GM19193 (cell line): Measurements from ENCODE around the gene HIVEP3.

Source experiments
- POLR2A ChIP-seq: IDR thresholded peaks from 4 replicates; pipeline ENCODE4 v1.6.1; 2011; ENCODE audit not compliant: insufficient read depth, insufficient read length; ENCODE audit errors: extremely low read depth

The HIVEP3 gene

DNA sequence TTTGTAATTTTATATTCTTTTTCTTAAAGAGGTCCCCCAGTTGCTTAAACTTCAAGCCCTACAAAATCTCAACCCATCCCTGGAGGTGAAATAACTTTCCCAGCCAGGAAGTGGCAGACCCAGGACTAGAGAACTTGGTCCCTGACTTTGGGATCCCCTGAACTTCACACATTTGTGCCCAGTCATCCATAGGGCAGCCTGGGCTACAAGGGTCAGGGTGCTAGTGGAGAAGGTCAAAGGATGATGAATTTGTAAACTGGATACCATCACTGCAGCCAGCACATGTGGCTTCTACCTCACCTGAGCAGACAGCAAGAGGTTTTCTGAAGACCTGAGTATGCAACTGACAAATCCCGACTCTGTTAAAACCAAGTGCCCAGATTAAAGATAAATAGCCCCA is 31.4 kb downstream of the HIVEP3 start:
- TF ChIP-seq POLR2A: no peak

DNA sequence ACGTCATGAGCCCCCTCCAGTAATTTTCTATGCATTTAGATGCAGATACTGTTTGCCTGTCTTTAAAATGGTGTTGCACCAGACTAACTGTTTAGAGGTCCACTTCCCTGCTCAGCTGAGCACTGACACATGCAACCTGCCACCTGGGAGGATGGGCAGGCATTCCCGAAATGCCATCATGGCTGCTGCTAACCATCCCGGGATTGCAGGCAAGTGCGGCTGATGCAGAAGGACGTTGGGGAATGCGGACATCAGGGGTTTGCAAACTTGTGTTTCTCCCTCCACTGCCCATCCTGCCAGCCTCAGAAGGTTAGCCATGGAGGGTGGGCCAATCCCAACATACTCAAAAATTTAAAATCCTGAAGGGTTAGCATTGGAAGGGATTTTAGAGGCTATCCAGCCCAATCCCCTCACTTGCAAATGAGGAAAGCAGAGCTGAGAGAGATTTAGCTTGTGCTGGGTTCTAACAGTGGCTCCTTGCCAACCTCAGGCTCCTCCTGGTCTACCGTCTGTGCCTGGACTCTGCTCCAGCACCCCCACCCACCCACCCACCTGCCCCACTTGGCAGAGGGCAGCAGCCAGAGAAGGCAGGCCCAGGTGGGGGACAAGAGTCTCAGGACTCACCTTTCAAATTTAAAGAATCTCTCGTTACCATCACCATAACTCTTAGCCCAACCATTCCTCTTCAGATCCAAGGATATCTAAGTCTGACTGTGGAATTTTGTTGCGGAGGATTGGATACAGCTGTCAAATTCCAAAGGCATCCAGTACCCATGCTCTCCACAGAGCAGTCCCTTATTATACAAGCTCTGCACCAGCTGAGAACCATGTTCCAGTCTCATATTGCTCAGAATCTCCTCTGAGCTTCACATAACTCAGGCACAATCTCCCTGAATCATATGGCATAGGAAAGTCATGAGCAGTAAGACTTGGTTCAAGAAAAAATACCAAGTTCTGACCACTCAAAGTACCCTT is 34.2 kb downstream of the HIVEP3 start:
- no peak for TF ChIP-seq POLR2A

DNA sequence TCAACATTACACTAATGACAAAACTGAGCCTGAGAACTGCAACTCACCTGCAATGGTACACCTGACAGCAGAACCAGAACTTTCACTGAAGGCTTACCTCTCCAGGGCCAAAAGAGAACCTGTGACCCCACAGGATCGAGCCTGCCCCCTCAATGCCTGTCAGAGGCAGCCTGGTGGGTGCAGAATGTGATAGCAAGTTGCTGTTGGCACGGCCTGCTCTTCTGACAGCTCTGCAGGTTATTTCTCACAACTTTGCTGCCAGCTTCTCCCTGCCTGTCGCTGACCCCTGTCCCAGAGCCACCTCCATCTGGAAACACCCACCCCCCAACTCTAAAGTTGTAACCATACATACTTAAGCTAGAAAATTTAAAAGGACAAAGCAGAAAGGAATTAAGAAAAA is 35.2 kb downstream of the HIVEP3 start:
- no peak for TF ChIP-seq POLR2A

DNA sequence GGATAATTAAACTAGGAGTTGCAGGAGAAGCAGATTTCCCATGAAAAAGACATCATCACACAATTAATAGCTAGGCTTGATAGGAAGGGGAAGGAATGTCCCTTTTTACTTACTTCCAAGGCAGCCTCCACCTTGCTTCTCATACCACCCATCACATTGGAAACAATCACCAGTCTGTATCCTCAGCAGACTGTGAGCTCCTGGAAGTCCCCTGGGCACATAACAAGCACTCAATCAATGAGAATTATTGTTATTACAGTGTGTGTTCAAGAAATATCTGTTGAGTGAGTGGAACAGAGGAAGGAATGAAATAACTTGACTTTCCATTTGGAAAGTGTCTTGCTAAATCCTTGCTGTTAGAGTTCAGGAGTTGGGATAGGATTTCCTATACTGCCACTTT is 36.2 kb downstream of the HIVEP3 start:
- no peak for TF ChIP-seq POLR2A

DNA sequence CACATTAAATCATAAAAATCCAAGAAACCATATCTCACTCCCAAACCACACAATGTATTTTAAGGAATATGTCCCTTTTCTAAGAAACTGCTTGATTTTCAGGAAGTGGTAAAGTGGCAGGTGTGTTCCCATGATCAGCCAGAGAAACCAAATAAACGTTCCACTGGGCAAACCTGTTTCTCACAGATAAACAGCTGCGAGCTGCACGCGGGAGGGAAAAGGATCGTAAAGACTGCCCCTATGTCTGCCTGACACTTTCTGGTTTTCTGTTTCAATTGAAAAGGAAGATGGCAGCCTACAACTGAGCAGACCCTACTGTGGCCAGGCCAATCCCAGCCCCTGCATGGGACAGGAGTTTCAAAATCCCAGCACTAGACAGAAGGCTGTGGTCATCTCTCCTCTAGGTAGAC is 36.6 kb downstream of the HIVEP3 start:
- TF ChIP-seq POLR2A: no peak

DNA sequence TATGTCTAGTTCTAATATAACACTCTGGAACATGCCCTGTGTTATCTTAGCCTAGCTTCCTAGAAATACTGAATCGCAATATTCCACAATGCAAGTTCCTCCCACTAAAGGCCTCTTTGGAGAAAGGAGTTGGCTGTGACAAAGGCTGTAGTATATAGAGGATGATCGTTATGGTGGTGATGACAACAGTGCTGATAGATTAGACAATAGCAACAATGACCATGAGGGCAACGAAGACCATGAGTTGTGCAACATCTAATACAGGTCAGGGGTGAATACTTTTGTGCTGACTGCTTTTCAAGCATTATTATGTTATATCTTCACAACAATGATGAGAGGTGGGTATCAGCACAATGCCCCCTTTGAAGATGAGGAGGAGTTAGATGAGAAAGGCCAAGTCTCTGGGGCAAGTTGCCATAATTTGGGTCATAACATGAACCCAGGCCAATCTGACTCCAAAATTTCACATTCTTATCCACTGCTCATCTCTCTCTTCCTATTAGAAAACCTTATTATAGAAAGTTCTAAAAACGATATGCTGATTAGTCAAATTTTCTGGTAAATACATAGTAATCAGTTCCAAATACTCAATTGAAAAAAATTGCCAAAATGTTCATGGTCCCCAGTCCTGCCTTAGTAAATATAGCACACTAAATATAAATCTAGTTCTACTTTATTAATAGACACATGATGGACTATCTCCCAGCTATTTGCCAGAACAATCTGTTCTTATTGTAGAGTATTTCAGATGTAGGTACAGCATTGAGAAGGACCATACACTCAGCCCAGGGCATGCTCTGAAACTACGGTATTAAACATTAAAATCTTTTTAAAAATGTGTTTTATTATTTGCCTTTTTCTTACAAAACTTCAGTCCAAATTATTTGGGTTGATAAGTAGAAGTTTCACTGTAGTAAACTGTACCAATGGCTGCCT is 37.5 kb downstream of the HIVEP3 start:
- no peak for TF ChIP-seq POLR2A

DNA sequence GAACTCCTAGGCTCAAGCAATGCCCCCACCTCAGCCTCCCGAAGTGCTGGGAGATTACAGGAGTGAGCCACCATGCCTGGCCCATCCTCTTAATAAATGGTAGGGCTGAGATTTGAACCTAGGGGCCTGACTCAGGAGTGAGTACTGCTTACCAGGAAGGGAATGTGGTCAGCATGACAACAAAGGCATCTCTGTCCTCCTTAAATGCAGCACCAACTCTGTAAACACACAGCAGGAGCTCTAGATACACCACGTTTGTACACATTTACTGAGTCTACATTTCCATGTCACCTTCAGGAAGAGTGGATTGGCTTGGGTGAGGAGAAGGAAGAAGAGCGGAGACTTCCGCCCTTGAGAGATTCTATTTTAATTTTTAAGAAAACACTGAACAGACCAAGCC is 38.5 kb downstream of the HIVEP3 start:
- TF ChIP-seq POLR2A: no peak

DNA sequence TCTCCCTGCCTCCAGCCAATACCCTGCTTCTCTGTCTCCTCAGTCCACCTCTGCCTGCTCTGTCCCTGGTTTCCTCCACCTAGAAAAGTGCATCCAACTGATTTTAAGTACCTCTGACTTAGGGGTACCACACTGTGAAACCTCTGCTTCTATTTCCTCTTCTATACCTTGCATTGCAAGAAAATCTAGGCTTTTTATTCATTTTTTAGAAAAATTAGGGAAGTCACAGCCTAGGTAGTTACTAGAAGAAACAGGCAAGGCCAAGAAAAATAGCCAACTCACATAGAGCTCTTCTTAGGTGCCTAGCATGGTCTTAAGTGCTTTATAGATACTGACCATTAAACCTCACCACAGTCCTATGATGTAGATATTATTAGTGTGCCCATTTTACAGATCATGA is 39.1 kb downstream of the HIVEP3 start:
- TF ChIP-seq POLR2A: no peak

DNA sequence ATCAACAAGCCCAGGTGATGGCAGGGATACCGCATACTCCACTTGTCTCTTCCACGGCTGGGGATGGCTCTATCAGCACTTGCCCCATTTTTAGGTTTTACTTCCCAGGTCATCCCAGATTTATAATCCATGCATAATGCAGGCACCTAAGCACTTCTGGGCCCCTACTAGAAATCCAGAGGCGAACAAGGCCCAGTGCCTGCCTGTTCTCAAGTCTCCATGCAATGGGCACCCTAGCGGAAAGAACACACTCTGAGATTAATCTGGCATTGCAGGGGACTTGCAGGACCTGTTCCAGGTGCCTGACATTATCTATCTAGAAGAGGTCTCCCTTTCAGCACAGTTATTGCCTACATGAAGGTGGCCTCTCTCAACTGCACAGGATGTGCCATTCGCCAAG is 39.8 kb downstream of the HIVEP3 start:
- no peak for TF ChIP-seq POLR2A

DNA sequence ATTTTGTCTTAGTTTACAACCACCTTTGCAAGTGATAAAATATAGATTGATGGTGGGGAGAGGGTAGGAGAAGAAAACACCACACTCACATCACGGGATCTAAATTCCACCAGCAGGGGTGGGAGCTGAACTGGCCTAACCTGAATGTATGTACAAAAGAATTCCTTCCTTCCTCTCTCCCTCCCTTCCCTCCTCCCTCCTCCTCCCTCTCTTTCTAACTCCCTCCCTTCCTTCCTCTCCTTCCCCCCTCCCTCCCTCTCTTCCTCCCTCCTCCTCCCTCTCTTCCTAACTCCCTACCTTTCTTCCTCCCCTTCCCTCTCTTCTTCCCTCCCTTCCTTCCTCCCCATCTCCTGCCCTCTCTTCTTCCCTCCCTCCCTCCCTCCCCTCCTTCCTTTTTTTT is 40.2 kb downstream of the HIVEP3 start:
- TF ChIP-seq POLR2A: no peak

DNA sequence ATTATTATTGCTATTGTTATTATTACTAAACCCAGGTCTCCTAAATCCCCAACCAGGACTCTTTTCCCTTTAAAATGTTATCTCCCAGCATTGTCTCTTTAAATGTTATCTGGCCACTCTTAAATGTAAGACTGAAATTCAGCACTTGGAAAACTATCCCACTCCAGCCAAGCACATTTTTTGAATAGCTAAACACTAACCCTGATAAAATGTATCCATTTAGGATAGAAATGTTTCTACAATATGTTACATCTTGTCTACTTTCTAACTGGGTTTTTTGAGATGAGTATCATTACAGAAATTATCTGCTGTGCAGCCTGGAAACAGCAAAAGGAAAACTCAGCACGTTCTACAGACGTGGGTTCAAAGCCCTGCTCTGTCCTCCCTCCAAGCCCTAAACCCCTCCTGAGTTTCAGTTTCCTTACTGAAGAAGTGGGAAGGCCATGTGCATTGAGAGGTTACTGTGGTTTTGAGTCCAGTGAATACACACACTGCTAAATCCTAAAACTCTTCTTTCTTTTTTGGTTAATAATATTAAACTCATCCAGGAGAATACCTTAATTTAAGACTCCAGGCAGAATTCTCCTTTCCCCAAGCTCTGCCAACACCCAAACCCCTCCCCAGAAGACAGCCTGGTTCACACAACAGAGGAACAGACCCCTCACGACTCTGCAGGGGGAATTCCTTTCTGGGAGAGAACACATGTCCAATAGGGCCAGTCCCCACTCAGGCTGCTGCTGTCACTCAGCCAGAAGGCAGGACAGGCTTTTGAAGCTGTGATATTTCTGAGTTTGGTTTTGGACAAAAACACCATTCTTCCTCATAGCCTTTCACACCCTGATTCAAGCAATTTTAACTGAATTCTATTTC is 41.9 kb downstream of the HIVEP3 start:
- TF ChIP-seq POLR2A: no peak

DNA sequence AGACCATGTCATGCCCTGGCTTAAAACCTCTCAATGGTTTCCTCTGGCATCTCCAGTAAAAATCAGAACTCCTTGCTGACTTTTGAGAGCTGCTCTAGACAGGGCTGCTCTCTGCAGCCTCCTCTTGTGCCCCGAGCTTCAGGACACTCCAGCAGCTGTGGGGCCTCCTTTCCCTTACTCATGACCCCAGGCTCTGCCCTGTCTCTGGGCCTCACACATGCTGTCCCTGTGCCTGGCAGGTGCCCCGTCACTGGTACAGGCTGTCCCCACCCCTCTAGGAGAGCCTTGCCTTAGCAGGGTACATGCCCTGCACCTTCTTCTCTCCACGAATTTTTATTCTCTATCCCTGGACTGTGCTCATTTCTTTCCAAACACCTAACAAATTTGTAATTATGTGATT is 43.2 kb downstream of the HIVEP3 start:
- no peak for TF ChIP-seq POLR2A

DNA sequence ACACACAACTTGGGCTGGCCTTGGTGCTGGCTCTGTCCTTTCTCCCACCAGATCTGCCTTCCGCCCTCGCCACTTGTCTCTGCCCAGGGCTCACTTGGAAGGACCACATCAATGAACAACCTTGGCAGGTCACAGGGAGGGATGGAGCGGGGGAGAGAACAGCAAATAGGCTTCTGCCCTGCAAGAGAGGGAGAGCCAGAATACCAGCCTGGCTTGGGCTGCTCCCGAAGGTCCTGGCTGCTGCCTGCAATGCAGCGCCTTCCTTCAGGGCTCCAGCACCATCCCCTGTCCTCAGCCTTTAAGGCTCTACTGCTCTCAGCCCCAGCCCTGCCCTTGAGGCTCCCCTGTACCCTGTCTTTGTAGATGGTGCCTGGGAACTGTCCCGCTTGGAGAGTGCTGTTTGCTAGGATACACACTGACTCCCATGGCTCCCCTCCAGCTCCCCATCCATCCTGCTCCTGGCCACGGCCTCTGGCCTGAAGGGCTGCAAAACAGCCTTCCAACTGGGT is 43.8 kb downstream of the HIVEP3 start:
- no peak for TF ChIP-seq POLR2A

DNA sequence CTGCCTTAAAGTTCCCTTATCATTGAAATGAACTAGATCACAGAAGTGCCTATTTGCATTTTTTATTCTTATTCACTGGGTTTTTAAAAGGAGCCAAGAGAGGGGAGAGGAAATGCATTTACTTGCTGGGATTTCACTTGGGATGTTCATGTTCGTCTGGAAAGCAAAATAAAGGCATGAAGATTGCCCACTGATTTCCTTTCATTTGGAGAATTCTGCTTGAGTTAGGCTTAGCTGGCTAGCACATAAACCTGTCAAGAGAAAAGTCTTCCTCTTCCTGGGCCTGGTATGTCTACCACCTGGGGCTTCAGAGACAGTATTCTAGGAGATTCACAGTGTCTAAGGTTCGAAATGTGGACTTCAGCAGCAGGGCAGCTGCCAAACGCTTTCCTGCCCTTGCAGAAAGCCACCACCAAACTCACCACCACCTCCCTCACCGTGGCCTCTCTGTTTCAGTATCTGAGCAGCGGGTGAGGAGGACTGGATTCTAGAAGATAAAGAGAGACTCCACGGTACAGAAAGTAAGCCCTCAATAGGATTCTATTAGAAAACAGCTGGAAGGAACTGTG is 44.5 kb downstream of the HIVEP3 start:
- TF ChIP-seq POLR2A: no peak
